ENCODE results near the gene ADD2. TPM values are rescaled to one million over a fixed set of nuclear protein-coding genes. Genes with fewer than 3 reads are reported as not detected.

Gene ADD2
- total RNA-seq, 1 donor from 2014 or later: 4.8 TPM

DNA sequence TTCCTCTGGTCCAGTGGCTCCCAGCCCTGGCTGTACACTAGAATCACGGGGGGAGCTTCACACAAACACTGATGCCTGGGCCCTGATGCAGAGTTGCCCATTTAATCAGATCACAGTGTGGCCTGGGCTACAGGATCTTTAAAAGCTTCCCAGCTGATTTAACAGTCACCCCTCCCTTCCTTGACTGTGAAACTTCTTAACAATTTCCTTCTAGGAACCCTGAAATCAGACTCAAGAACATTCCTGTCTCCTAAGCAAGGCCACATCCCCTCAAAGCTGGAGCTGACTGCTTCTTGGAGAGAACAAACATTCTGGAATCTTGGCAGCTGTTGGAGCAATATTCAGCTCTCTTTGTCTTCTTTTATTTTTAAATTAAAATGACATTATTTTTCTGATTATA is 88.7 kb downstream of the ADD2 start:
- H3K9me3 Mint-ChIP-seq (ENCODE audit: unreplicated experiment): no peaks in the 10 kb centered on the region
- Histone ChIP-seq H3K9ac (ENCODE audit: low read length) (no peak overlapping the region), H4K20me1 (ENCODE audit: insufficient read depth, low read length) (no peaks in the 10 kb centered on the region), H3K27ac (ENCODE audit: low read depth, low read length) (no peak overlapping the region), H3K36me3 (ENCODE audit: insufficient read depth, low read length) (no peaks in the 10 kb centered on the region), H2AFZ (ENCODE audit: low read depth, low read length) (no peak overlapping the region), H3K27me3 (ENCODE audit: insufficient read depth, low read length) (no peaks in the 10 kb centered on the region), H3K4me2 (ENCODE audit: low read length) (no peak overlapping the region), H3K9me3 (ENCODE audit: insufficient read depth, low read depth, low read length) (no peaks in the 10 kb centered on the region), H3K79me2 (ENCODE audit: insufficient read depth, low read length) (no peaks in the 10 kb centered on the region), H3K4me3 (ENCODE audit: insufficient read depth, low read depth, low read length) (no peak overlapping the region), H3K4me1 (ENCODE audit: insufficient read depth, low read length) (no peaks in the 10 kb centered on the region)
- DNase-seq (ENCODE audit: low read depth) (peak; percentile 39), FAIRE-seq (no peak)
- peaks cover 7% of the 10 kb centered on the region for H3K27me3 Mint-ChIP-seq (ENCODE audit: low read depth, unreplicated experiment)
- no peak overlapping the region for H3K4me3 Mint-ChIP-seq (ENCODE audit: unreplicated experiment)
- peaks cover 3% of the 10 kb centered on the region for H3K4me1 Mint-ChIP-seq (ENCODE audit: low read depth, unreplicated experiment)
- H3K36me3 Mint-ChIP-seq (ENCODE audit: low read depth, unreplicated experiment): no peaks in the 10 kb centered on the region
- TF ChIP-seq, protein P1, sequence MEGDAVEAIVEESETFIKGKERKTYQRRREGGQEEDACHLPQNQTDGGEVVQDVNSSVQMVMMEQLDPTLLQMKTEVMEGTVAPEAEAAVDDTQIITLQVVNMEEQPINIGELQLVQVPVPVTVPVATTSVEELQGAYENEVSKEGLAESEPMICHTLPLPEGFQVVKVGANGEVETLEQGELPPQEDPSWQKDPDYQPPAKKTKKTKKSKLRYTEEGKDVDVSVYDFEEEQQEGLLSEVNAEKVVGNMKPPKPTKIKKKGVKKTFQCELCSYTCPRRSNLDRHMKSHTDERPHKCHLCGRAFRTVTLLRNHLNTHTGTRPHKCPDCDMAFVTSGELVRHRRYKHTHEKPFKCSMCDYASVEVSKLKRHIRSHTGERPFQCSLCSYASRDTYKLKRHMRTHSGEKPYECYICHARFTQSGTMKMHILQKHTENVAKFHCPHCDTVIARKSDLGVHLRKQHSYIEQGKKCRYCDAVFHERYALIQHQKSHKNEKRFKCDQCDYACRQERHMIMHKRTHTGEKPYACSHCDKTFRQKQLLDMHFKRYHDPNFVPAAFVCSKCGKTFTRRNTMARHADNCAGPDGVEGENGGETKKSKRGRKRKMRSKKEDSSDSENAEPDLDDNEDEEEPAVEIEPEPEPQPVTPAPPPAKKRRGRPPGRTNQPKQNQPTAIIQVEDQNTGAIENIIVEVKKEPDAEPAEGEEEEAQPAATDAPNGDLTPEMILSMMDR (IDR thresholded peaks at IDR 0.05; ENCODE audit: insufficient read depth, low read depth, low read length): no peak
- TF ChIP-seq EZH2 (IDR thresholded peaks at IDR 0.05; ENCODE audit: insufficient read depth, low read length): no peak
- peak overlapping the region; percentile 42 for H3K27ac Mint-ChIP-seq (ENCODE audit: unreplicated experiment)

DNA sequence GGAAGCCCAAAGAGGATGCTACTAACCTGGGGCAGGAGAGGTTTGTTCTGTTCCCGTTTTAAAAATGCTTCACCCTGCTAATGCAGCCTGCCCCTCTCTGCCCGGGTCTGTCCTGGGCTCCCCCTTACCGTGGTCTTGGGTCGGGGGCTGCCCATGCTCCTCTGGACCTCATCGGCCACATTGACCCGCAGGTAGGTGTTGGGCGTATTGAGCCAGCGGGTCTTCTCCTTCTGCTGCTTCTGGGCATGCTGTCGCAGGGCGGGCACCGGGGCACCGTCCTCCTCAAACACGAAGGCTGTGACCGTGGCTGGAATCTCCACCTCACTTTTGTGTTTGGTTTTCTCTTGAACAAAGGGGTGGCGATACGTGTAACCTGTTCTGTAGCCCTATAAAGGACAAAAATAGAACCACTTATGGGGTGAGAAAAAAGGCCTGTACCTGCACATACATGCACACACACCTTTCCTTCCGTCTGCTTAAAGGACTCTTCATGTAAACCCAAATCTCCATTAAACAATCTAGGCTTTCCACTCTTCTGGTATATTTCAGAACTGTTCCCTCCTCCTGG is 89.3 kb downstream of the ADD2 start:
- FAIRE-seq: no peak
- no peak overlapping the region for H2AFZ ChIP-seq (ENCODE audit: low read depth, low read length)
- DNase-seq (ENCODE audit: low read depth): no peak
- no peaks in the 10 kb centered on the region for H3K79me2 ChIP-seq (ENCODE audit: insufficient read depth, low read length)
- no peaks in the 10 kb centered on the region for H3K9me3 Mint-ChIP-seq (ENCODE audit: unreplicated experiment)
- H3K9me3 ChIP-seq (ENCODE audit: insufficient read depth, low read depth, low read length): no peaks in the 10 kb centered on the region
- H3K4me3 Mint-ChIP-seq (ENCODE audit: unreplicated experiment): no peak overlapping the region
- peak overlapping the region; percentile 42 for H3K27ac Mint-ChIP-seq (ENCODE audit: unreplicated experiment)
- H3K4me1 ChIP-seq (ENCODE audit: insufficient read depth, low read length): no peaks in the 10 kb centered on the region
- no peaks in the 10 kb centered on the region for H3K27me3 ChIP-seq (ENCODE audit: insufficient read depth, low read length)
- no peak for TF ChIP-seq EZH2 (IDR thresholded peaks at IDR 0.05; ENCODE audit: insufficient read depth, low read length)
- TF ChIP-seq, protein P1 (IDR thresholded peaks at IDR 0.05; ENCODE audit: insufficient read depth, low read depth, low read length): no peak
- no peak overlapping the region for H3K4me3 ChIP-seq (ENCODE audit: insufficient read depth, low read depth, low read length)
- H3K9ac ChIP-seq (ENCODE audit: low read length): no peak overlapping the region
- H3K36me3 Mint-ChIP-seq (ENCODE audit: low read depth, unreplicated experiment): no peaks in the 10 kb centered on the region
- H3K27ac ChIP-seq (ENCODE audit: low read depth, low read length): no peak overlapping the region
- no peak overlapping the region for H3K4me2 ChIP-seq (ENCODE audit: low read length)
- H3K27me3 Mint-ChIP-seq (ENCODE audit: low read depth, unreplicated experiment): peaks cover 7% of the 10 kb centered on the region
- no peaks in the 10 kb centered on the region for H3K36me3 ChIP-seq (ENCODE audit: insufficient read depth, low read length)
- peaks cover 3% of the 10 kb centered on the region for H3K4me1 Mint-ChIP-seq (ENCODE audit: low read depth, unreplicated experiment)
- no peaks in the 10 kb centered on the region for H4K20me1 ChIP-seq (ENCODE audit: insufficient read depth, low read length)

DNA sequence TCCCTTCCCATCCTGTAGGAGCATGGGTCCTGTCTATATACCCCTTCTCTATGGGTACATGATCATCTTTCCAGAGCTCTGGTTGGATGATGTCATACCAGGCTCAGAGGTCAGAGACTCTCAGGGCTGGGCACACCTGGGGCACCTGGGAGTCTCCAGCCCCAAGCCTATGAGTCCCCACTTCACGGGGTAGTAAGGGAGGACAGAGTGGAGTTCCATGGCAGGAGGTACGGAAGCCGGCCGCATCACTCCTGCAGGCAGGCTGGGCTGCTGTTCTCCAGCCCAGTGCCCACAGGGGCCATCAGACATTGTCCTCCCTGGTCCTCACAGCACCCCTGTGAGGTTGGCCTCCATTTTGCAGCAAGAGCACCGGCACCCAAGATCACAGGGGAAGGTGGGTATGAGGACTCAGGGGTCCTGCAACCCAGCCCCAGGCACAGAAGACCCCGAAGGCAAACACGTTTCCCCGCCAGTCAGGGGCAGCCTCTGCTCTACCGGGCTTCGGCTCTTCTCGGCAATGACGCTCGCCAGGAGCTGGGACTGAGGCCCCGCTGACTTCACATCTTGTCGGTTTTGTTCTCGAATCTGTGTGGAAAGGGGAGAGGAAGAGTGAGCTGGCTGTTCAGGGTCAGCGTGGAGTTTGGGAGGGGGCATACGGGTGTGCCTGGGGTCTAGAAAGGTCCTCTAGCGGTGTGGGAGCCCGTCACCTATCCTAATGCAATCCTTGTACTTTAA is 91.5 kb downstream of the ADD2 start:
- no peak for DNase-seq (ENCODE audit: low read depth)
- Mint-ChIP-seq H3K27ac (ENCODE audit: unreplicated experiment) (no peak overlapping the region), H3K9me3 (ENCODE audit: unreplicated experiment) (no peaks in the 10 kb centered on the region)

More for the DNA sequence above, 91.5 kb downstream of the ADD2 start:
- Histone ChIP-seq H3K4me1 (ENCODE audit: insufficient read depth, low read length) (no peaks in the 10 kb centered on the region), H2AFZ (ENCODE audit: low read depth, low read length) (no peak overlapping the region), H3K4me2 (ENCODE audit: low read length) (no peak overlapping the region), H3K4me3 (ENCODE audit: insufficient read depth, low read depth, low read length) (no peak overlapping the region), H3K27ac (ENCODE audit: low read depth, low read length) (no peak overlapping the region), H3K27me3 (ENCODE audit: insufficient read depth, low read length) (no peaks in the 10 kb centered on the region), H3K79me2 (ENCODE audit: insufficient read depth, low read length) (no peaks in the 10 kb centered on the region), H4K20me1 (ENCODE audit: insufficient read depth, low read length) (no peaks in the 10 kb centered on the region), H3K9me3 (ENCODE audit: insufficient read depth, low read depth, low read length) (no peaks in the 10 kb centered on the region), H3K9ac (ENCODE audit: low read length) (no peak overlapping the region), H3K36me3 (ENCODE audit: insufficient read depth, low read length) (no peaks in the 10 kb centered on the region)
- TF ChIP-seq, protein P1 (IDR thresholded peaks at IDR 0.05; ENCODE audit: insufficient read depth, low read depth, low read length): no peak
- TF ChIP-seq EZH2 (IDR thresholded peaks at IDR 0.05; ENCODE audit: insufficient read depth, low read length): no peak
- no peaks in the 10 kb centered on the region for H3K36me3 Mint-ChIP-seq (ENCODE audit: low read depth, unreplicated experiment)
- H3K4me1 Mint-ChIP-seq (ENCODE audit: low read depth, unreplicated experiment): peaks cover 7% of the 10 kb centered on the region
- no peak overlapping the region for H3K4me3 Mint-ChIP-seq (ENCODE audit: unreplicated experiment)
- no peak for FAIRE-seq
- H3K27me3 Mint-ChIP-seq (ENCODE audit: low read depth, unreplicated experiment): peaks cover 7% of the 10 kb centered on the region
